ENCODE results near the gene CDC42.

The CDC42 gene

DNA sequence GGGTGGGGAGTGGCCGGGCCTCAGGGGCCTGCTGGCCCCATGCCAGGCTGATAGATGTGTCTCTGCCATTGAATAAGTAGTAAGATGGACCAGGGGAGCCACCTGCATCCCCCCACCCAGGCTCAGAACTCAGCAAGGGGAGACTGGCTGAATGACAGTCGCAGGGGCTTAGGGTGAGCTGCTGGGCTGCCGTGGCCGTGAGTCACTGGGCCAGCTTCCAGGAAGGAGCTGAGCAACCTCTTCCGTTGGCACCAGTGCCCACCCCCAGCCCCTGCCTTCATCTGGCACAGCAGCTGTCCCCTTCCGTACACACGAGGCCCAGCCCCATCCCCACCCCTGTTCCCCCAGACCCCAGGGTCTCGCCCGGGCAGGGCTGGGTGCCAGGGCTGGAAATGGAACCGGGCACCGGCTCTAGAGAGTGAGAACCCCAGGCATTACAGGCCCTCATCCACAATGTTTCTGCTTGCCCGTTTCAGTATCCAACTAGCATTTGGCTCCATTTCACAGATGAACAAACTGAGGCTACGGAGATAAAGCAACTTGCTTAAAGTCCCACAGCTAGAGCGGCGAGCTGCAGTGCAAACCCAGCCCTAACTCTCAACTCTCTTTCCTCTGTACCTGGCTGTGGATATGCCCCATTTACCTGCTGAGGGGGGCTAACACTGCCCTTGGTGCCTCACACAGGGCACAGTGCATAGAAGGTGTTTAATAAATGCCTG, 80.2 kb downstream of the CDC42 start:
- peak; percentile 45 for DNase-seq

DNA sequence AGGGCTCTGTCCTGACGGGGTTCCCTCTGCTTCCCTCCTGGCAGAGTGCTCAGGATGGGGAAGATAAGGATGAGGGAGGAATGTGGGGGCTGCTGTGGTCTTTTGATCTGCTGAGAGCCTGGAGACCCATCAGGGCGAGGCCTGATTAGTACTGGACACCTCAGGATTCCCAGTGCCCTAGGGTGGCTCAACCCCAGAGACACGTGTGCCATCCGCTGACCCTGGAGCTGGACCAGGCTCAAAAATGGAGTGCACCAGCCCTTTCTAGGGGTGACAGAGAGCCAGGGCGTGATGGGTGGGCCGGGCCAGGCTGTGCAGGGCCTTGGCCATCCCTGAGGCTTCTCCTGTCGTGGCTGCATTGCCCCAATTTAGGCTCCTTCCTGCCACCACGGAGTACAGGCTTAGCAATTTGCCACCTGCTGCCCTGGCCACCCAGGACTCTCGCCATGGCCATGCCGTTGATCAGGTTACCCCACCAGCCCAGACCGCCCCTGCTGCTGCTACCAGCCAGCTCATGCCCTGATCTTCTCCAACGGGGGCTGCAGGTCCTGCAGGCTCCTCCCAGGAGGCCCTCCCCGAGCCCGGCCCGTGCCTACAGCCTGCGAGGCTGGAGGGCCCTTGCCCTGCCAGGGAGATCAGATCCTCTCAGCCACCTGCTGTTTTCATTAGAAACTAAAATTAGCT, 80.9 kb downstream of the CDC42 start:
- DNase-seq = no peak

DNA sequence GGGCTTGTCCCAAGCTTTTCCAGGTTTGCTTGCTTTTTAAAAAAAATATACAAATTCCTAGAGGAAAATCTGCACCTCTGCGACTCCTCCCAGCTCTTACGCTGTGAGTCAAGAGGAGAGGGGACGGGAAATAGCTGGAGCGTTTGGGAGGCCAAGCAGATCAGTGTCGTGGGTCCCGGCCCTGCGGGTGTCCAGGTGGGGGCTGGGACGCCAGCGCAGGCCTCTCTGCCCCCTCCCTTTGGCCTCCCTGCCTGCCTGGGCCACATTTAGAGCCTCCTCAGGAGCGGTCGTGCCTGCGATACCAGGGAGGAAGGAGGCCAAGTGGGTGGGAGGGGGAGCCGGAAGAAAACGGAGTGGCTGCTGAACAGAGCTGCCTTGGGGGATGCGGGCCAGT, 81.4 kb downstream of the CDC42 start:
- no peak for DNase-seq

DNA sequence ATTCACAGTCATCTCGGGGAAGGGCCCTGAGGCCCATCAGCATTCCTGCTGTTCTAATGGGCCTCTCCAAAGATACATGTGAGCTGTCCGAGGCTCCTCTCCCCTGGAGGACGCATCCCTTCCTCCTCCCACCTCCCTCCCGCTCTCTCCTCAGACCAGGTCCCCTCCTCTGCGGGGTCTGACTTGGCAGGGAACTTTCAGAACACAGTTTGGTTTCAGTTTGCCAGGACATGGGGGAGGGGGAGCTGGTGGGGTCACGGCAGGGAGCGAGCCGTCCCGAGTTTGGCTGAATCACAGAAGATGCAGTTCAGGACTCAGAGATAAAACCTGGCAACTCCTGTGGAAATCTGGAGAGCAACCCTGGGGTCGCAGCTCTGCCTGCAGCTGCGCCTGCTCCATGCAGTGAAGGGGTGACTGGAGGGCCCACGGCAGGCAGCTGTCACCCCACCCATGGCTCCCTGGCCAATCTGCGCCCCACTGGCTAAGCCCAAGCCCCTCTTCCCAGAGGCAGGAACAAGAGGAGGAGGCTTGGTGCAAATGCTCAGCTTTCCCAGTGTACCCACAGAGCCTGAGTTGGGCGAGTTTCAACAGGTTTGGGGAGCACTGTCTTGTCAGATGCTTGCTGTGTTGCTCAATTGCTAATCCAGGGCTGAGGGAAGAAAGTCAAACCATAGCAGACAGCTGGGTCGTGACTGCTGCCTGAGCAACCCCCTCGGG, 84.7 kb downstream of the CDC42 start:
- DNase-seq = peak; percentile 20

DNA sequence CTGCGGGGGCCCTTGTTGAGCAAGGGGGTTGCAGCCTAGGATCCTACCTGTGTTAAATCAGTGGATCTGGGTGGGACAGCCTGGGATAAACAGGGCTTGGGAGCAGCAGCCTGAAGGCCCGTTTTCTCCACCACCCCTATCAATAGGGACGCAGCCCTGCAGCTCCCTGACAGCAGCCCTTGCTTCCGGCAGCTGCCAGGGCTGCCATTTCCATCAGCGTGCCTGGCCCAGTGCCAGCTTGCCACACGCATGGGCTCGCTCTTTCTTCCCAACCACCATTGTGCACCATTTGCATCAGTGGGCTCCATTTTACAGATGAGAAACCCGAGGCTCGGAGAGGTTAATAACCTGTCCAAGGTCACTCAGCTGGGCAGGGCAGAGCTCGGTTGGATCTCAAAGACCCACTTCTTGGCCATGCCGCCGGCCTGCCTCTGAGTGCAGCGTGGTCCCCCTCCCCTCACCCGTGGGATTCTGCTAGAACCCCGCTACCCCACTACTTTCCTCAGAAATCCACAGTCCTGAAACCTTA, 86.6 kb downstream of the CDC42 start:
- DNase-seq = no peak

DNA sequence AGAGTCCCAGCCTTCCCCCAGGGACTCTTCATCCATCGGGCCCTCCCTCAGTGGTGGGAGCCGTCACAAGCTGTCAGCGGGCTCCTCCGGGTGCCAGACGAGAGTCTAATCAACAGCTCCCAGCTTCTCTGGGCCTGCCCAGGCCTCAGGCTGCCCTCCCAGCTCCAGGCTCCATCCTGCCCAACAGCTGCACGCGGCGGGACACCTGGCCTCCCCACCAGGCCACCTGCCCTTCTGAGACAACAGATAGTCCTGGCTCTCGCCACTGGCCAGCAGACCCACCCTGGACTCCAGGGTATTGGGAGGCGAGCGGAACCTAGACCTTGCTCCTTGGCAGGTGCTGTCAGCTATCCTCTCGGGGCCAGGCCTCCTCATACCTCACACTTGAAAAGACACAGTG, 87.3 kb downstream of the CDC42 start:
- DNase-seq = no peak

Measured in HCEC 1CT (cell line).